DND-41 (cell line): Measurements from ENCODE around the gene TLCD5.

Experiments used
- CTCF ChIP-seq: IDR thresholded peaks from 2 replicates; pipeline ENCODE4 v1.5.1; 2012; ENCODE audit warnings: borderline replicate concordance, low read length, moderate library complexity, mild to moderate bottlenecking; ENCODE audit not compliant: poor library complexity, severe bottlenecking; ENCODE audit errors: extremely low read depth
- EZH2 ChIP-seq: IDR thresholded peaks from 3 replicates; pipeline ENCODE4 v1.6.1; 2012; ENCODE audit warnings: borderline replicate concordance, low read depth, mild to moderate bottlenecking, moderate library complexity, low read length, inconsistent platforms; ENCODE audit not compliant: severe bottlenecking

DNA sequence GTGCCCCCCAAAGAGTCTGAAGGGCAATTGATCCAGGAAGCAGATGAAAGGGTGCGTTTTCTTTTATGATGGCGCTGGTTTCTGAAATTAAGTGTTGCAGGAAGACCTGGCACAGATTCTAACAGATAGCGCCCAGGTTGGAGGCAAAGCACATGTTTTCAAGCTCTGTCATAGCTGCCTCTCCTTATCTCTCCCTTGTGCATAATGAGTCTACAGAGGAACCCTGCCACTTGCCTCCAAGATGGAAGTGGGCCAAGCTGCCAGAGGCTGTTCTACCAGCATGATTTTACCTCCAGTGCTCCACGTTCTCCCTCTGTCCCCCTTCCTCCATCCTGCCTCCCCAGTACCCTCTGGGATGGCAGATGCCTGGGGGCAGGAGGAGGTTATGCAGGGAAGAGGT is 30.0 kb upstream of the TLCD5 start:
- TF ChIP-seq CTCF, result no peak
- no peak for TF ChIP-seq EZH2
